Activated gamma-delta T cell treated with Interleukin-2 at 50 U/mL for 16 hours (primary cell): ENCODE results near the gene BTN3A1.
"Not testable (repeated sequence)": the region's sequence is repeated elsewhere in the genome, so short reads cannot be mapped to it uniquely, and the experiment has no call there.

Source experiments
- DNase-seq: peaks from one replicate; pipeline ENCODE4 v3.0.0-alpha.2; 2020

Gene BTN3A1

GRCh38 chr6:26450240-26450639, 48.2 kb downstream of the BTN3A1 start:
- no peak for DNase-seq

- DNase-seq: no peak
Measured at GRCh38 chr6:26452631-26453235, 50.7 kb downstream of the BTN3A1 start.

- no peak for DNase-seq
Measured at GRCh38 chr6:26454631-26455030, 52.6 kb downstream of the BTN3A1 start.

GRCh38 chr6:26455357-26455970, 53.4 kb downstream of the BTN3A1 start:
- DNase-seq: no peak

- DNase-seq: no peak
Measured at GRCh38 chr6:26457264-26457805, 55.3 kb downstream of the BTN3A1 start.

GRCh38 chr6:26457806-26458688, 56.0 kb downstream of the BTN3A1 start, which contains the start of gene BTN2A1:
BTN2A1 (plus strand) TSS chr6:26457955; CDS start chr6:26458637, 682 bp downstream.
- peak; percentile 62 for DNase-seq

GRCh38 chr6:26459023-26459810, 57.1 kb downstream of the BTN3A1 start:
- no peak for DNase-seq

- DNase-seq: not testable (repeated sequence)
Measured at GRCh38 chr6:26461353-26461752, 59.3 kb downstream of the BTN3A1 start.

- no peak for DNase-seq
Measured at GRCh38 chr6:26464014-26464413, 61.9 kb downstream of the BTN3A1 start.

GRCh38 chr6:26464416-26465131, 62.5 kb downstream of the BTN3A1 start:
- no peak for DNase-seq
